H1 (cell line): ENCODE results near the gene HP1BP3. TPM values are rescaled to one million over a fixed set of nuclear protein-coding genes. Genes with fewer than 3 reads are reported as not detected.

ENCODE experiments used
- CTCF ChIA-PET: fragments of 300-600 bp; sonication (Branson Sonifier 250); formaldehyde crosslinking; loops from one replicate; lab custom pipeline; 2021; ENCODE audit not compliant: partially characterized antibody; lab: Charles Lee
- POLR2A ChIA-PET: fragments of 300-600 bp; sonication (Branson Sonifier 250); formaldehyde crosslinking; loops from one replicate; lab custom pipeline; 2021; ENCODE audit warnings: inconsistent platforms; ENCODE audit not compliant: partially characterized antibody; lab: Charles Lee
- DNase-seq, 2 experiments: peaks; one replicate each; pipeline versions ENCODE4 v3.0.0 to v3.0.0-alpha.2; 2010 to 2022; ENCODE audit warnings: low spot score in 2 of 2, low read depth in 1 of 2, mixed read lengths in 1 of 2
- FAIRE-seq: peaks from 2 replicates; lab custom pipeline; 2011; peaks lifted over from hg19 to GRCh38; lab: Jason Lieb, UNC
- H2AFZ ChIP-seq: 2 replicates; pipeline ENCODE4 v1.8.1; 2012; ENCODE audit warnings: low read length, inconsistent platforms
- H2AK5ac ChIP-seq: 2 replicates; pipeline ENCODE4 v1.6.1; 2013; ENCODE audit warnings: low read depth, low read length
- H2BK120ac ChIP-seq: replicated peaks from 2 replicates; pipeline ENCODE3; 2013; ENCODE audit warnings: low read depth, low read length, inconsistent platforms
- H2BK12ac ChIP-seq: 2 replicates; pipeline ENCODE4 v1.6.1; 2013; ENCODE audit warnings: low read depth, low read length
- H2BK15ac ChIP-seq: 2 replicates; pipeline ENCODE4 v1.6.1; 2013; ENCODE audit warnings: low read length
- H2BK20ac ChIP-seq: 2 replicates; pipeline ENCODE4 v1.6.1; 2013; ENCODE audit warnings: low read length
- H2BK5ac ChIP-seq: 2 replicates; pipeline ENCODE4 v1.6.1; 2013; ENCODE audit warnings: low read depth, low read length
- H3K14ac ChIP-seq: 2 replicates; pipeline ENCODE4 v1.6.1; 2013; ENCODE audit warnings: inconsistent platforms; ENCODE audit not compliant: insufficient read length
- H3K18ac ChIP-seq: 2 replicates; pipeline ENCODE4 v1.6.1; 2013; ENCODE audit warnings: low read length; ENCODE audit errors: extremely low read depth
- H3K23ac ChIP-seq: 2 replicates; pipeline ENCODE4 v1.6.1; 2013; ENCODE audit warnings: inconsistent platforms; ENCODE audit not compliant: insufficient read length
- H3K23me2 ChIP-seq: 2 replicates; pipeline ENCODE4 v1.6.1; 2013; ENCODE audit warnings: low read depth, low read length
- H3K27ac ChIP-seq: 2 replicates; pipeline ENCODE4 v1.6.1; 2011; ENCODE audit warnings: low read depth, low read length, inconsistent platforms
- H3K27me3 ChIP-seq, 4 experiments: replicated peaks in 1 of 4; 1 replicate in 1 of 4; 2 replicates in 3 of 4; pipeline versions ENCODE4 v1.6.1 to v1.8.1; 2011 to 2013; ENCODE audit warnings: low read length in 3 of 4, mild to moderate bottlenecking in 3 of 4, inconsistent platforms in 2 of 4, mixed read lengths in 2 of 4, moderate library complexity in 1 of 4; ENCODE audit not compliant: control insufficient read depth in 3 of 4, insufficient read depth in 3 of 4; ENCODE audit errors: extremely low read depth in 1 of 4
- H3K36me3 ChIP-seq, 4 experiments: 2 replicates each; pipeline versions ENCODE4 v1.6.1 to v1.8.1; 2011 to 2013; ENCODE audit warnings: mild to moderate bottlenecking in 4 of 4, low read length in 3 of 4, moderate library complexity in 2 of 4, control low read depth in 1 of 4, inconsistent platforms in 1 of 4; ENCODE audit not compliant: insufficient read depth in 4 of 4, control insufficient read depth in 2 of 4
- H3K4ac ChIP-seq: replicated peaks from 2 replicates; pipeline ENCODE3; 2013; ENCODE audit warnings: low read length, low read depth, mixed read lengths, inconsistent platforms; ENCODE audit not compliant: insufficient read length
- H3K4me1 ChIP-seq, 4 experiments: replicated peaks in 1 of 4; 1 replicate in 1 of 4; 2 replicates in 3 of 4; pipeline versions ENCODE4 v1.6.1 to v1.8.1; 2011 to 2013; ENCODE audit warnings: low read length in 3 of 4, inconsistent platforms in 2 of 4, mixed read lengths in 1 of 4; ENCODE audit not compliant: insufficient read depth in 4 of 4, control insufficient read depth in 3 of 4
- H3K4me2 ChIP-seq, 2 experiments: 2 replicates each; pipeline versions ENCODE4 v1.6.1 to v1.8.1; 2011 to 2013; ENCODE audit warnings: low read depth in 2 of 2, low read length in 2 of 2, control low read depth in 1 of 2, inconsistent platforms in 1 of 2, mild to moderate bottlenecking in 1 of 2; ENCODE audit not compliant: insufficient read depth in 1 of 2
- H3K4me3 ChIP-seq, 4 experiments: fragments of 200-600, 300-600 bp in 1 of 4; sonication (generic), shearing (Covaris generic), sonication (Bioruptor Twin) in 1 of 4; 2 replicates each; pipeline versions ENCODE4 v1.5.1 to v1.8.1; 2011 to 2016; ENCODE audit warnings: low read length in 4 of 4, low read depth in 3 of 4, control low read depth in 2 of 4, inconsistent platforms in 2 of 4, mild to moderate bottlenecking in 2 of 4, mixed read lengths in 1 of 4, moderate library complexity in 1 of 4; ENCODE audit not compliant: insufficient read depth in 2 of 4; ENCODE audit errors: extremely low read depth in 1 of 4
- H3K56ac ChIP-seq: replicated peaks from 2 replicates; pipeline ENCODE3; 2013; ENCODE audit warnings: low read depth, mild to moderate bottlenecking, mixed read lengths, low read length, inconsistent platforms; ENCODE audit not compliant: insufficient read length
- H3K79me1 ChIP-seq: 2 replicates; pipeline ENCODE4 v1.6.1; 2013; ENCODE audit warnings: low read depth, low read length, control low read depth
- H3K79me2 ChIP-seq, 2 experiments: 2 replicates each; pipeline versions ENCODE4 v1.6.1 to v1.8.1; 2012 to 2013; ENCODE audit warnings: low read length in 2 of 2, mild to moderate bottlenecking in 2 of 2, inconsistent platforms in 1 of 2; ENCODE audit not compliant: insufficient read depth in 2 of 2, control insufficient read depth in 1 of 2
- H3K9ac ChIP-seq, 4 experiments: replicated peaks in 1 of 4; 1 replicate in 1 of 4; 2 replicates in 3 of 4; pipeline versions ENCODE4 v1.6.1 to v1.8.1; 2011 to 2013; ENCODE audit warnings: low read depth in 3 of 4, low read length in 3 of 4, control low read depth in 2 of 4, mild to moderate bottlenecking in 2 of 4, moderate library complexity in 2 of 4, inconsistent platforms in 1 of 4; ENCODE audit errors: extremely low read depth in 1 of 4
- H3K9me3 ChIP-seq, 2 experiments: 2 replicates each; pipeline versions ENCODE4 v1.6.1 to v1.8.1; 2012 to 2013; ENCODE audit warnings: mild to moderate bottlenecking in 2 of 2, moderate library complexity in 2 of 2, control low read depth in 1 of 2, inconsistent platforms in 1 of 2, low read depth in 1 of 2, low read length in 1 of 2, mixed read lengths in 1 of 2; ENCODE audit not compliant: insufficient read depth in 2 of 2
- H4K20me1 ChIP-seq, 2 experiments: replicated peaks in 1 of 2; 2 replicates each; pipeline versions ENCODE3 to v1.8.1; 2011 to 2013; ENCODE audit warnings: inconsistent platforms in 2 of 2, low read length in 2 of 2, mild to moderate bottlenecking in 1 of 2; ENCODE audit not compliant: insufficient read depth in 2 of 2, control insufficient read depth in 1 of 2
- H4K5ac ChIP-seq: 2 replicates; pipeline ENCODE4 v1.6.1; 2013; ENCODE audit warnings: low read length, low read depth, mixed read lengths, inconsistent platforms; ENCODE audit not compliant: insufficient read length
- H4K8ac ChIP-seq: 2 replicates; pipeline ENCODE4 v1.8.0; 2013; ENCODE audit warnings: mild to moderate bottlenecking, moderate library complexity, low read length, inconsistent platforms; ENCODE audit not compliant: insufficient read depth; ENCODE audit errors: extremely low read depth
- H4K91ac ChIP-seq: replicated peaks from 2 replicates; pipeline ENCODE3; 2013; ENCODE audit warnings: low read length, mixed read lengths, inconsistent platforms; ENCODE audit not compliant: insufficient read length
- CHD2 ChIP-seq: IDR thresholded peaks from 2 replicates; pipeline ENCODE4 v1.6.1; 2012; ENCODE audit warnings: low read length, improper control_type of control experiment
- NRF1 ChIP-seq: IDR thresholded peaks from 2 replicates; pipeline ENCODE4 v1.6.1; 2011; ENCODE audit warnings: mild to moderate bottlenecking, low read depth, low read length, improper control_type of control experiment
- YY1 ChIP-seq: IDR thresholded peaks from 2 replicates; pipeline ENCODE4 v1.6.1; 2011; ENCODE audit warnings: low read depth, mild to moderate bottlenecking, low read length
- WGBS, 2 experiments: shearing (Covaris generic) in 1 of 2; methylation state at CpG; one replicate each; pipeline versions ENCODE4 v1.1.6 to v1.1.7; 2013 to 2015; ENCODE audit warnings: low lambda C conversion rate in 2 of 2, mixed read lengths in 2 of 2, inconsistent platforms in 1 of 2, low coverage in 1 of 2, missing lambda C conversion rate in 1 of 2; ENCODE audit not compliant: insufficient replicate concordance in 2 of 2, insufficient coverage in 1 of 2, insufficient read length in 1 of 2; ENCODE audit errors: extremely low coverage in 1 of 2, missing lambda C conversion rate in 1 of 2; 5-methylcytosine and 5-hydroxymethylcytosine counted together
- polyA plus RNA-seq, 7 experiments: library from polyadenylated mRNA; depleted of rRNA in 3 of 7; stranded (reverse) in 5 of 7; unstranded in 2 of 7; fragments of >200 nt in 5 of 7; fragments of 200-250 nt in 2 of 7; gene quantifications; 1 replicate in 5 of 7; 2 replicates in 1 of 7; 4 replicates in 1 of 7; pipeline versions ENCODE4 v1.2.1 to v1.2.3, GENCODE V29; 2011 to 2013; ENCODE audit warnings: missing spikeins in 2 of 7, mixed read lengths in 2 of 7
- total RNA-seq: library from RNA; stranded (reverse); fragmentation: NEBNext Ultra II Directional; extraction: Animal tissue kit (Norgen Biotek cat#: 25700); gene quantifications from 2 replicates; pipeline ENCODE4 v1.2.1, GENCODE V29; 2021
- TF ChIP-seq, protein P1 (sequence below): IDR thresholded peaks from 2 replicates; pipeline ENCODE4 v1.6.1; 2011; ENCODE audit warnings: low read length, improper control_type of control experiment
- TF ChIP-seq, protein P2 (sequence below): IDR thresholded peaks from 2 replicates; pipeline ENCODE4 v1.6.1; 2012; ENCODE audit warnings: inconsistent platforms
- TF ChIP-seq, protein P3 (sequence below): IDR thresholded peaks from 2 replicates; pipeline ENCODE4 v1.6.1; 2012; ENCODE audit warnings: low read length, inconsistent platforms

The HP1BP3 gene
- total and polyA plus RNA-seq, 2 of the 8 experiments (the other 6 are each of a cell fraction or from before 2014, with no cell fraction given), result 47.4 to 125 TPM

DNA sequence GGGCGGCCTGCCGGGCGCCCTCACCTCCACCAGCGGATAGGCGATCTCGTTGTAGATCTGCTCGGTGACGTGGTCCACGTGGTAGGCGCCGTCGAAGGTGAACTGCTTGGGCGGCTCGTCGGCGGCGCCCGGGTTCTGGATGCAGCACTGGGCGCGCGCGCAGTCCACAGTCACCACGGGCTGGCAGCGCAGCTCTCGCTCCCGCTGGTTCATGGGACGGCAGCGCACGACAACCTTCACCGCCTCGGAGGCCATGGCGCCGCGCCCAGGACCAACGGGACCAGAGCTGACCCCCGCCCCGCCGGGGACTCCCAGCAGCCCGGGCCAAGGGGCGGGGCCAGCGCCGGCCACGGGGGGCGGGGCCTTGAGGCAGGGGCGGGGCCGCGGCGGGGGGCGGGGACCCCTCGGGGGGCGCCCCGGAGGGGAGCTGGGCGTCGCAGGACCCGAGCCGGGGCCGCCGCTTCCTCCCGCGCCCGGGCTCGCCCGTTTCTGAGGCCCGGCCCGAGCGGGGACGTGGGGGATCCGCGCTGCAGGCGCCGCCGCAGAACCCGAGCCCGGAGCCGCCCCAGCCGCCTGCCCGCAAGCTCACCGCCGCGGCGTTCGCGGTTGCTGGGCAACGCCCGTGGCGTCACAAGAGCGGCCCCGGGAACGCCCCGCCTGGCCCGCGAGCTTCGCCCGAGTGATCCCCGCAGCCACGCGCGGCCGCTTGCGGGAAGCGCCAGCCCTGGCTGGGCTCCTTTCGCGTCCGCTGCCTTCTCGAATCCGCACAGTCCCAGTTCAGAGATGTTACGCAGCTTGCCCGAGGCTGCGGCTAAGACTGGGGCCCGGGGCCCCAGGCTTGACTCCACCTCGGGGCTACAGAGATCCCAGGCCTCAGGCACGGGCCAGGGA lies 69.4 kb downstream of the HP1BP3 start, which contains the start of gene KIF17:
KIF17 (minus strand) TSS at position 556 of the 891 bp plus-strand sequence; CDS start at position 255, 301 bp downstream.
- H3K9me3 ChIP-seq, result no peaks in the 10 kb centered on the region; a peak in 1 of 4 replicates
- H3K14ac ChIP-seq, result no peak within 1 kb of the TSS
- peaks cover 4% of the 10 kb centered on the region; the same call in 1 of the 2 replicates for H3K23me2 ChIP-seq
- H4K91ac ChIP-seq, result peak within 1 kb of the TSS; percentile 88
- DNase-seq, result peak in 1 of 2 experiments; percentile 93
- no peak within 1 kb of the TSS for H2BK5ac ChIP-seq
- H3K4me2 ChIP-seq, result peak within 1 kb of the TSS; percentile 53 to 72
- H4K5ac ChIP-seq, result peak within 1 kb of the TSS; percentile 71
- H3K4me3 ChIP-seq, result peak within 1 kb of the TSS; percentile 28 to 69 (median 56)
- H3K23ac ChIP-seq, result no peak within 1 kb of the TSS
- H3K27ac ChIP-seq, result no peak within 1 kb of the TSS; the same call in 1 of the 2 replicates
- H3K79me1 ChIP-seq, result no peaks in the 10 kb centered on the region
- no peaks in the 10 kb centered on the region for H3K36me3 ChIP-seq
- CTCF ChIA-PET, result interaction anchor here (0.9 to 3.3 kb wide), 5 partner anchors 10 to 192 kb away, joined by 3 to 23 read pairs (median 14); partner anchors contain the start of gene SH2D5
- H2AFZ ChIP-seq, result peak within 1 kb of the TSS; percentile 83; the same call in 1 of the 2 replicates
- H2BK20ac ChIP-seq, result no peak within 1 kb of the TSS
- H3K18ac ChIP-seq, result peak within 1 kb of the TSS; percentile 48
- H3K27me3 ChIP-seq, result peaks cover 0 to 22% (median 10%) of the 10 kb centered on the region in 4 experiments; a peak in 6 of 7 replicates
- POLR2A ChIA-PET, result interaction anchor here (1.5 to 7.8 kb wide), 3 partner anchors 12 to 69 kb away, joined by 3 to 68 read pairs (median 15); partner anchors contain the start of genes HP1BP3 and SH2D5
- H3K9ac ChIP-seq, result no peak within 1 kb of the TSS; a peak in 2 of 7 replicates
- FAIRE-seq, result no peak
- no peak within 1 kb of the TSS for H2BK120ac ChIP-seq
- no peak within 1 kb of the TSS for H3K4ac ChIP-seq
- no peak within 1 kb of the TSS for H2BK12ac ChIP-seq
- H4K8ac ChIP-seq, result peak within 1 kb of the TSS; percentile 93
- no peak within 1 kb of the TSS for H2BK15ac ChIP-seq
- H3K79me2 ChIP-seq, result no peaks in the 10 kb centered on the region
- WGBS, 2 experiments, result 4% methylated on average over 75 of the region's 112 CpGs; no CpG with 5 or more reads in 1 of the 2 experiments
- H3K56ac ChIP-seq, result no peak within 1 kb of the TSS
- no peak within 1 kb of the TSS for H2AK5ac ChIP-seq
- H3K4me1 ChIP-seq, result peaks cover 0 to 7% (median under 1%) of the 10 kb centered on the region in 4 experiments; a peak in 5 of 7 replicates
- H4K20me1 ChIP-seq, result peaks cover 0 to 5% of the 10 kb centered on the region in 2 experiments
- TF ChIP-seq, protein P1, sequence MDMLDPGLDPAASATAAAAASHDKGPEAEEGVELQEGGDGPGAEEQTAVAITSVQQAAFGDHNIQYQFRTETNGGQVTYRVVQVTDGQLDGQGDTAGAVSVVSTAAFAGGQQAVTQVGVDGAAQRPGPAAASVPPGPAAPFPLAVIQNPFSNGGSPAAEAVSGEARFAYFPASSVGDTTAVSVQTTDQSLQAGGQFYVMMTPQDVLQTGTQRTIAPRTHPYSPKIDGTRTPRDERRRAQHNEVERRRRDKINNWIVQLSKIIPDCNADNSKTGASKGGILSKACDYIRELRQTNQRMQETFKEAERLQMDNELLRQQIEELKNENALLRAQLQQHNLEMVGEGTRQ, result no peak
- TF ChIP-seq CHD2 (no peak), NRF1 (no peak), YY1 (no peak)
- TF ChIP-seq, protein P2, sequence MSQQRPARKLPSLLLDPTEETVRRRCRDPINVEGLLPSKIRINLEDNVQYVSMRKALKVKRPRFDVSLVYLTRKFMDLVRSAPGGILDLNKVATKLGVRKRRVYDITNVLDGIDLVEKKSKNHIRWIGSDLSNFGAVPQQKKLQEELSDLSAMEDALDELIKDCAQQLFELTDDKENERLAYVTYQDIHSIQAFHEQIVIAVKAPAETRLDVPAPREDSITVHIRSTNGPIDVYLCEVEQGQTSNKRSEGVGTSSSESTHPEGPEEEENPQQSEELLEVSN, result peak; percentile 99
- TF ChIP-seq, protein P3, sequence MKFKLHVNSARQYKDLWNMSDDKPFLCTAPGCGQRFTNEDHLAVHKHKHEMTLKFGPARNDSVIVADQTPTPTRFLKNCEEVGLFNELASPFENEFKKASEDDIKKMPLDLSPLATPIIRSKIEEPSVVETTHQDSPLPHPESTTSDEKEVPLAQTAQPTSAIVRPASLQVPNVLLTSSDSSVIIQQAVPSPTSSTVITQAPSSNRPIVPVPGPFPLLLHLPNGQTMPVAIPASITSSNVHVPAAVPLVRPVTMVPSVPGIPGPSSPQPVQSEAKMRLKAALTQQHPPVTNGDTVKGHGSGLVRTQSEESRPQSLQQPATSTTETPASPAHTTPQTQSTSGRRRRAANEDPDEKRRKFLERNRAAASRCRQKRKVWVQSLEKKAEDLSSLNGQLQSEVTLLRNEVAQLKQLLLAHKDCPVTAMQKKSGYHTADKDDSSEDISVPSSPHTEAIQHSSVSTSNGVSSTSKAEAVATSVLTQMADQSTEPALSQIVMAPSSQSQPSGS, result no peak
